SK-N-SH treated with all-trans-retinoic acid at 6 μM for 48 hours (cell line): ENCODE data around the gene GAL3ST1.

Experiments
- ATAC-seq: fragments of 200-7000 bp; cut with Tn5 transposase; 3 replicates; pipeline ENCODE4 v1.9.1; 2020; ENCODE audit warnings: mild to moderate bottlenecking, moderate library complexity
- ARNTL ChIP-seq: fragments of 450-650 bp; formaldehyde crosslinking; IDR thresholded peaks from 2 replicates; pipeline ENCODE4 v1.5.0; 2020; ENCODE audit warnings: low read depth, mild to moderate bottlenecking, moderate library complexity, borderline replicate concordance
- BACH2 ChIP-seq: fragments of 250-450 bp; sonication (Bioruptor Pico); IDR thresholded peaks from 2 replicates; pipeline ENCODE4 v1.9.0; 2021; ENCODE audit warnings: mild to moderate bottlenecking, borderline replicate concordance
- CSDC2 ChIP-seq: fragments of 250-450 bp; sonication (Bioruptor Pico); IDR thresholded peaks from 2 replicates; pipeline ENCODE4 v1.5.0; 2020; ENCODE audit warnings: mild to moderate bottlenecking, moderate library complexity
- ESRRG ChIP-seq: fragments of 250-450 bp; sonication (Bioruptor Pico); IDR thresholded peaks from 2 replicates; pipeline ENCODE4 v1.6.1; 2021; ENCODE audit warnings: mild to moderate bottlenecking
- GLIS3 ChIP-seq: fragments of 250-450 bp; sonication (Bioruptor Pico); IDR thresholded peaks from 2 replicates; pipeline ENCODE4 v1.5.0; 2020; ENCODE audit warnings: mild to moderate bottlenecking, moderate library complexity
- ISL1 ChIP-seq: fragments of 250-450 bp; sonication (Bioruptor Pico); IDR thresholded peaks from 2 replicates; pipeline ENCODE4 v2.1.2; 2022; ENCODE audit warnings: mild to moderate bottlenecking, moderate library complexity
- OSR1 ChIP-seq: fragments of 250-450 bp; sonication (Bioruptor Pico); IDR thresholded peaks from 2 replicates; pipeline ENCODE4 v1.8.0; 2022; ENCODE audit warnings: moderate library complexity, mild to moderate bottlenecking, inconsistent platforms
- PPARA ChIP-seq: fragments of 250-450 bp; sonication (Bioruptor Pico); IDR thresholded peaks from 2 replicates; pipeline ENCODE4 v1.5.0; 2020; ENCODE audit warnings: mild to moderate bottlenecking, borderline replicate concordance
- RARB ChIP-seq: fragments of 250-450 bp; sonication (Bioruptor Pico); IDR thresholded peaks from 2 replicates; pipeline ENCODE4 v1.8.0; 2021; ENCODE audit warnings: mild to moderate bottlenecking, moderate library complexity
- SNAI2 ChIP-seq: fragments of 250-450 bp; sonication (Bioruptor Pico); IDR thresholded peaks from 2 replicates; pipeline ENCODE4 v1.5.0; 2020; ENCODE audit warnings: mild to moderate bottlenecking, moderate library complexity
- TCF4 ChIP-seq: fragments of 250-450 bp; sonication (Bioruptor Pico); IDR thresholded peaks from 2 replicates; pipeline ENCODE4 v1.8.0; 2021; ENCODE audit warnings: mild to moderate bottlenecking, moderate library complexity, borderline replicate concordance
- ZC3H10 ChIP-seq: fragments of 250-450 bp; sonication (Bioruptor Pico); IDR thresholded peaks from 2 replicates; pipeline ENCODE4 v1.5.1; 2021; ENCODE audit warnings: mild to moderate bottlenecking, moderate library complexity
- ZFP3 ChIP-seq: fragments of 250-450 bp; sonication (Bioruptor Pico); IDR thresholded peaks from 2 replicates; pipeline ENCODE4 v1.5.0; 2020; ENCODE audit warnings: mild to moderate bottlenecking, moderate library complexity
- ZFP30 ChIP-seq: fragments of 450-650 bp; formaldehyde crosslinking; IDR thresholded peaks from 2 replicates; pipeline ENCODE4 v1.5.0; 2022; ENCODE audit warnings: mild to moderate bottlenecking, moderate library complexity
- ZNF565 ChIP-seq: fragments of 450-650 bp; formaldehyde crosslinking; conservative IDR thresholded peaks from 2 replicates; pipeline ENCODE4 v1.5.0; 2020; ENCODE audit warnings: low read depth, mild to moderate bottlenecking, moderate library complexity
- ZNF70 ChIP-seq: fragments of 450-650 bp; formaldehyde crosslinking; IDR thresholded peaks from 2 replicates; pipeline ENCODE4 v1.5.0; 2020; ENCODE audit warnings: mild to moderate bottlenecking, moderate library complexity
- ZNF8 ChIP-seq: fragments of 450-650 bp; formaldehyde crosslinking; IDR thresholded peaks from 2 replicates; pipeline ENCODE4 v1.5.0; 2020; ENCODE audit warnings: mild to moderate bottlenecking, moderate library complexity
- TF ChIP-seq, protein P1 (sequence below): fragments of 250-450 bp; sonication (Bioruptor Pico); IDR thresholded peaks from 2 replicates; pipeline ENCODE4 v1.8.0; 2021; ENCODE audit warnings: low read depth, mild to moderate bottlenecking, moderate library complexity, borderline replicate concordance
- TF ChIP-seq, protein P2 (sequence below): fragments of 250-450 bp; sonication (Bioruptor Pico); IDR thresholded peaks from 2 replicates; pipeline ENCODE4 v1.5.0; 2020; ENCODE audit warnings: mild to moderate bottlenecking, moderate library complexity
- TF ChIP-seq, protein P3 (sequence below): fragments of 250-450 bp; sonication (Bioruptor Pico); IDR thresholded peaks from 2 replicates; pipeline ENCODE4 v1.5.1; 2021; ENCODE audit warnings: mild to moderate bottlenecking, moderate library complexity
- TF ChIP-seq, protein P4 (sequence below): fragments of 250-450 bp; sonication (Bioruptor Pico); IDR thresholded peaks from 2 replicates; pipeline ENCODE4 v1.5.1; 2020; ENCODE audit warnings: low read depth, mild to moderate bottlenecking, moderate library complexity

The GAL3ST1 gene

DNA sequence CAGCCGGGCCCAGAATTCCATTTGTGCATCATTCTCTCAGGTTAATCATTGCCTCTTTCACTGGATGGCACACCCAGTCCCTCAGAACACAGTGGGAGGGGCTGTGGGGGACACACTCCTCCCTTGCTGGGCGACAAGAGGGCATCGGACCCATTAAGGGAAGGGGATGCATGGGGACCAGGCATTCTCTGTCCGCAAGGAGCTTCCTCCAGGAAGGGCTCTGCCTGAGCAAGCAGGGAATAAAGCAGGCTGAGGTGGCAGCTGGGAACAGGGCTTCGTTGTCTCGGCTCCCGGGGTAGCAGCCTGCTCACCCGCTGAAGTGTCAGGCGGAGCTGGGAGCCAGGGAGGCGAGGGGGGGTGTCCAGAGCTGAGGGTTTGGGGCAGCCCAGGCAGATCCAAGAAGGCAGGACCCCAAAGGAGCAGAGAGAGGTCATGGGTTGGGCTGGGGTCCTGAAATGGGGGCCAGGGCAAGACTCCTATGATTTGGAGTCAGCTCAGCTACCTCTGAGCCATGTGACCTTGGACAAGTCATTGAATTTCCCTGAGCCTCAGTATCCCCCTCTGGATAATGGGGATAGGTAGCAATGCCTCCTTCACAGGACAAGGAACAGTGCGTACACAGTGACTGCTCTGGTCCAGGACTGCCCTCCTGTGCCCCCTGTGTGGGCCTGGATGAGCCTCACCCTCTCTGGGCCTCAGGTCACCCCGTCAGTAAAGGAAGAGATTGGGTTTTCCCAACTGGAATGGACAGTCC, 1.4 kb downstream of the GAL3ST1 start:
- no peak for TF ChIP-seq ISL1
- TF ChIP-seq SNAI2 (CRISPR knock-in tag): no peak
- no peak for TF ChIP-seq ZNF8 (CRISPR knock-in tag)
- no peak for TF ChIP-seq OSR1 (CRISPR knock-in tag)
- TF ChIP-seq, protein P1, sequence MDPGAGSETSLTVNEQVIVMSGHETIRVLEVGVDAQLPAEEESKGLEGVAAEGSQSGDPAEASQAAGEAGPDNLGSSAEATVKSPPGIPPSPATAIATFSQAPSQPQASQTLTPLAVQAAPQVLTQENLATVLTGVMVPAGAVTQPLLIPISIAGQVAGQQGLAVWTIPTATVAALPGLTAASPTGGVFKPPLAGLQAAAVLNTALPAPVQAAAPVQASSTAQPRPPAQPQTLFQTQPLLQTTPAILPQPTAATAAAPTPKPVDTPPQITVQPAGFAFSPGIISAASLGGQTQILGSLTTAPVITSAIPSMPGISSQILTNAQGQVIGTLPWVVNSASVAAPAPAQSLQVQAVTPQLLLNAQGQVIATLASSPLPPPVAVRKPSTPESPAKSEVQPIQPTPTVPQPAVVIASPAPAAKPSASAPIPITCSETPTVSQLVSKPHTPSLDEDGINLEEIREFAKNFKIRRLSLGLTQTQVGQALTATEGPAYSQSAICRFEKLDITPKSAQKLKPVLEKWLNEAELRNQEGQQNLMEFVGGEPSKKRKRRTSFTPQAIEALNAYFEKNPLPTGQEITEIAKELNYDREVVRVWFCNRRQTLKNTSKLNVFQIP: no peak
- TF ChIP-seq ZNF70: no peak
- no peak for TF ChIP-seq PPARA (CRISPR knock-in tag)
- TF ChIP-seq, protein P2, sequence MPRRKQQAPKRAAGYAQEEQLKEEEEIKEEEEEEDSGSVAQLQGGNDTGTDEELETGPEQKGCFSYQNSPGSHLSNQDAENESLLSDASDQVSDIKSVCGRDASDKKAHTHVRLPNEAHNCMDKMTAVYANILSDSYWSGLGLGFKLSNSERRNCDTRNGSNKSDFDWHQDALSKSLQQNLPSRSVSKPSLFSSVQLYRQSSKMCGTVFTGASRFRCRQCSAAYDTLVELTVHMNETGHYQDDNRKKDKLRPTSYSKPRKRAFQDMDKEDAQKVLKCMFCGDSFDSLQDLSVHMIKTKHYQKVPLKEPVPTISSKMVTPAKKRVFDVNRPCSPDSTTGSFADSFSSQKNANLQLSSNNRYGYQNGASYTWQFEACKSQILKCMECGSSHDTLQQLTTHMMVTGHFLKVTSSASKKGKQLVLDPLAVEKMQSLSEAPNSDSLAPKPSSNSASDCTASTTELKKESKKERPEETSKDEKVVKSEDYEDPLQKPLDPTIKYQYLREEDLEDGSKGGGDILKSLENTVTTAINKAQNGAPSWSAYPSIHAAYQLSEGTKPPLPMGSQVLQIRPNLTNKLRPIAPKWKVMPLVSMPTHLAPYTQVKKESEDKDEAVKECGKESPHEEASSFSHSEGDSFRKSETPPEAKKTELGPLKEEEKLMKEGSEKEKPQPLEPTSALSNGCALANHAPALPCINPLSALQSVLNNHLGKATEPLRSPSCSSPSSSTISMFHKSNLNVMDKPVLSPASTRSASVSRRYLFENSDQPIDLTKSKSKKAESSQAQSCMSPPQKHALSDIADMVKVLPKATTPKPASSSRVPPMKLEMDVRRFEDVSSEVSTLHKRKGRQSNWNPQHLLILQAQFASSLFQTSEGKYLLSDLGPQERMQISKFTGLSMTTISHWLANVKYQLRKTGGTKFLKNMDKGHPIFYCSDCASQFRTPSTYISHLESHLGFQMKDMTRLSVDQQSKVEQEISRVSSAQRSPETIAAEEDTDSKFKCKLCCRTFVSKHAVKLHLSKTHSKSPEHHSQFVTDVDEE: no peak
- no peak for TF ChIP-seq CSDC2
- TF ChIP-seq, protein P3, sequence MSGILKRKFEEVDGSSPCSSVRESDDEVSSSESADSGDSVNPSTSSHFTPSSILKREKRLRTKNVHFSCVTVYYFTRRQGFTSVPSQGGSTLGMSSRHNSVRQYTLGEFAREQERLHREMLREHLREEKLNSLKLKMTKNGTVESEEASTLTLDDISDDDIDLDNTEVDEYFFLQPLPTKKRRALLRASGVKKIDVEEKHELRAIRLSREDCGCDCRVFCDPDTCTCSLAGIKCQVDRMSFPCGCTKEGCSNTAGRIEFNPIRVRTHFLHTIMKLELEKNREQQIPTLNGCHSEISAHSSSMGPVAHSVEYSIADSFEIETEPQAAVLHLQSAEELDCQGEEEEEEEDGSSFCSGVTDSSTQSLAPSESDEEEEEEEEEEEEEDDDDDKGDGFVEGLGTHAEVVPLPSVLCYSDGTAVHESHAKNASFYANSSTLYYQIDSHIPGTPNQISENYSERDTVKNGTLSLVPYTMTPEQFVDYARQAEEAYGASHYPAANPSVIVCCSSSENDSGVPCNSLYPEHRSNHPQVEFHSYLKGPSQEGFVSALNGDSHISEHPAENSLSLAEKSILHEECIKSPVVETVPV (CRISPR knock-in tag): no peak
- no peak for TF ChIP-seq TCF4
- TF ChIP-seq ZC3H10 (CRISPR knock-in tag): no peak
- no peak for TF ChIP-seq RARB (CRISPR knock-in tag)
- no peak for TF ChIP-seq ARNTL (CRISPR knock-in tag)
- TF ChIP-seq, protein P4, sequence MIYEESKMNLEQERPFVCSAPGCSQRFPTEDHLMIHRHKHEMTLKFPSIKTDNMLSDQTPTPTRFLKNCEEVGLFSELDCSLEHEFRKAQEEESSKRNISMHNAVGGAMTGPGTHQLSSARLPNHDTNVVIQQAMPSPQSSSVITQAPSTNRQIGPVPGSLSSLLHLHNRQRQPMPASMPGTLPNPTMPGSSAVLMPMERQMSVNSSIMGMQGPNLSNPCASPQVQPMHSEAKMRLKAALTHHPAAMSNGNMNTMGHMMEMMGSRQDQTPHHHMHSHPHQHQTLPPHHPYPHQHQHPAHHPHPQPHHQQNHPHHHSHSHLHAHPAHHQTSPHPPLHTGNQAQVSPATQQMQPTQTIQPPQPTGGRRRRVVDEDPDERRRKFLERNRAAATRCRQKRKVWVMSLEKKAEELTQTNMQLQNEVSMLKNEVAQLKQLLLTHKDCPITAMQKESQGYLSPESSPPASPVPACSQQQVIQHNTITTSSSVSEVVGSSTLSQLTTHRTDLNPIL (CRISPR knock-in tag): no peak
- TF ChIP-seq ZFP3 (CRISPR knock-in tag): no peak
- TF ChIP-seq GLIS3 (CRISPR knock-in tag): no peak
- no peak for TF ChIP-seq ZNF565 (CRISPR knock-in tag)
- TF ChIP-seq ESRRG (CRISPR knock-in tag): no peak
- no peak for TF ChIP-seq BACH2
- ATAC-seq: no peak; the same call in 2 of the 3 replicates

DNA sequence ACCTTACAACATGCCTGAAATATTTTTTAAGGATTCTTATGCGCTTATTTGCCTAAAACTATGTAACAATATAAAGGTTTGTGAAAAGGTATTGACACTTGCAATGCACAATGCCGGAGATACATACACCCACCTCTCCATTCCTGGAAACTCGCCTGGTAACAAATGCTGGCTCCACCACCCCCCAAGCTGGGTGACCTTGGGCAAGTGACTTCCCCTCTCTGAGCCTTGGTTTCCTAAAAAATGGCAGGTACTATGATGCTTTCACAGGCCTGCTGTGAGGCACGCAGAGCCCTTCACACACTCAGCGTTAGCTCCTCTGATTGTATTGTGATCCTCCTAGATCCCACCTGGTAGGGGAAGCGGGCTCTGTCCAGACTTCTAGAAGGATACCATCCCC, 2.3 kb downstream of the GAL3ST1 start:
- TF ChIP-seq, protein P3 (CRISPR knock-in tag): no peak
- TF ChIP-seq, protein P1: no peak
- TF ChIP-seq, protein P4 (CRISPR knock-in tag): no peak
- TF ChIP-seq ZFP30 (CRISPR knock-in tag) (no peak), RARB (CRISPR knock-in tag) (no peak), OSR1 (CRISPR knock-in tag) (no peak), TCF4 (no peak), GLIS3 (CRISPR knock-in tag) (no peak), PPARA (CRISPR knock-in tag) (no peak), SNAI2 (CRISPR knock-in tag) (no peak), BACH2 (no peak), ZNF565 (CRISPR knock-in tag) (no peak), CSDC2 (no peak)
- TF ChIP-seq, protein P2: no peak
- ATAC-seq: no peak
